GM12878 (cell line): ENCODE data around the gene CDK3. TPM values are rescaled to one million over a fixed set of nuclear protein-coding genes. Genes with fewer than 3 reads are reported as not detected.

ENCODE experiments used
- ASH2L ChIP-seq: fragments of 300-600, 200-600 bp; sonication (generic); IDR thresholded peaks from 2 replicates; pipeline ENCODE4 v1.6.1; 2017; ENCODE audit warnings: low read depth, mild to moderate bottlenecking, borderline replicate concordance
- BHLHE40 ChIP-seq, 2 experiments: fragments of 450-650 bp in 1 of 2; IDR thresholded peaks; 2 replicates each; pipeline ENCODE4 v1.6.1; 2011 to 2017; ENCODE audit warnings: low read depth in 2 of 2, borderline replicate concordance in 1 of 2, improper control_type of control experiment in 1 of 2, low read length in 1 of 2, mild to moderate bottlenecking in 1 of 2
- CBX5 ChIP-seq: sonication (generic); IDR thresholded peaks from 2 replicates; pipeline ENCODE4 v1.6.1; 2016; ENCODE audit warnings: low read depth, moderate library complexity, mild to moderate bottlenecking, inconsistent platforms
- CTCF ChIP-seq, 3 experiments: IDR thresholded peaks in 2 of 3; conservative IDR thresholded peaks in 1 of 3; 2 replicates each; pipeline ENCODE4 v1.5.1; 2011; ENCODE audit warnings: low read depth in 3 of 3, low read length in 3 of 3, mild to moderate bottlenecking in 3 of 3, control low read depth in 2 of 3, moderate library complexity in 2 of 3, inconsistent platforms in 1 of 3, mixed read lengths in 1 of 3; ENCODE audit not compliant: control insufficient read depth in 2 of 3, insufficient read depth in 1 of 3; ENCODE audit errors: extremely low read depth in 1 of 3
- ESRRA ChIP-seq: IDR thresholded peaks from 2 replicates; pipeline ENCODE4 v1.6.1; 2012; ENCODE audit warnings: mild to moderate bottlenecking, low read length, improper control_type of control experiment
- EZH2 ChIP-seq: IDR thresholded peaks from 2 replicates; pipeline ENCODE4 v1.6.1; 2012; ENCODE audit warnings: low read depth, mild to moderate bottlenecking, control low read depth, inconsistent platforms, low read length, borderline replicate concordance; ENCODE audit not compliant: control insufficient read depth
- FOS ChIP-seq: IDR thresholded peaks from 3 replicates; pipeline ENCODE4 v1.6.1; 2011; ENCODE audit warnings: borderline replicate concordance; ENCODE audit not compliant: insufficient read length; ENCODE audit errors: extremely low read depth
- GATAD2B ChIP-seq: fragments of 450-650 bp; conservative IDR thresholded peaks from 2 replicates; pipeline ENCODE4 v1.6.1; 2017; ENCODE audit warnings: low read depth, mild to moderate bottlenecking, moderate library complexity
- IKZF2 ChIP-seq, 2 experiments: fragments of 450-650 bp; IDR thresholded peaks; 2 replicates each; pipeline ENCODE4 v1.6.1; 2017; ENCODE audit warnings: mild to moderate bottlenecking in 2 of 2, moderate library complexity in 2 of 2
- IRF4 ChIP-seq: IDR thresholded peaks from 2 replicates; pipeline ENCODE4 v1.6.1; 2011; ENCODE audit warnings: low read depth, low read length
- NFYB ChIP-seq: IDR thresholded peaks from 2 replicates; pipeline ENCODE4 v1.6.1; 2011; ENCODE audit warnings: low read depth, mild to moderate bottlenecking, low read length, improper control_type of control experiment, moderate library complexity; ENCODE audit not compliant: insufficient read depth
- NR2C1 ChIP-seq: fragments of 450-650 bp; IDR thresholded peaks from 2 replicates; pipeline ENCODE4 v1.6.1; 2017; ENCODE audit warnings: antibody characterized with exemption, mild to moderate bottlenecking, moderate library complexity
- NRF1 ChIP-seq: conservative IDR thresholded peaks from 2 replicates; pipeline ENCODE4 v1.6.1; 2011; ENCODE audit warnings: mild to moderate bottlenecking, low read depth, low read length, improper control_type of control experiment
- RAD21 ChIP-seq: IDR thresholded peaks from 2 replicates; pipeline ENCODE4 v1.6.1; 2011; ENCODE audit warnings: mild to moderate bottlenecking, low read depth, low read length, moderate library complexity; ENCODE audit not compliant: insufficient read depth
- SUPT20H ChIP-seq: IDR thresholded peaks from 2 replicates; pipeline ENCODE4 v1.6.1; 2011; ENCODE audit warnings: low read depth, mild to moderate bottlenecking, low read length, moderate library complexity, borderline replicate concordance; ENCODE audit not compliant: control insufficient read depth
- ZBED1 ChIP-seq: IDR thresholded peaks from 2 replicates; pipeline ENCODE4 v1.6.1; 2016; ENCODE audit warnings: borderline replicate concordance
- ZZZ3 ChIP-seq: IDR thresholded peaks from 2 replicates; pipeline ENCODE4 v1.6.1; 2011; ENCODE audit warnings: low read depth; ENCODE audit not compliant: control insufficient read depth, insufficient read length
- polyA plus RNA-seq, 11 experiments: library from polyadenylated mRNA; depleted of rRNA in 4 of 11; unstranded in 6 of 11; stranded (reverse) in 5 of 11; fragments of >200 nt; fragmentation: Nextera tagmentation in 4 of 11; fragmentation: Illumina TruSeq in 1 of 11; extraction: Ambion mirVana in 4 of 11; extraction: Trizol in 1 of 11; gene quantifications; 1 replicate in 1 of 11; 2 replicates in 10 of 11; pipeline versions ENCODE4 v1.2.1 to v1.2.3, GENCODE V29; 2011 to 2016; ENCODE audit warnings: inconsistent platforms in 2 of 11, missing spikeins in 2 of 11, low read depth in 1 of 11
- total RNA-seq, 4 experiments: library from RNA; depleted of rRNA in 3 of 4; stranded (reverse); fragments of >200 nt in 3 of 4; fragmentation: Illumina TruSeq in 1 of 4; extraction: Trizol in 1 of 4; gene quantifications; 2 replicates each; pipeline versions ENCODE4 v1.2.1 to v1.2.3, GENCODE V29; 2013 to 2021
- TF ChIP-seq, protein P1 (sequence below): IDR thresholded peaks from 2 replicates; pipeline ENCODE4 v1.6.1; 2012; ENCODE audit warnings: mild to moderate bottlenecking, low read depth, low read length
- TF ChIP-seq, protein P2 (sequence below): fragments of 450-650 bp; formaldehyde crosslinking; IDR thresholded peaks from 2 replicates; pipeline ENCODE4 v1.4.0; 2020; ENCODE audit warnings: mild to moderate bottlenecking, moderate library complexity

Gene CDK3
- total and polyA plus RNA-seq, 10 of the 15 experiments (the other 5 are each of a cell fraction or from before 2014, with no cell fraction given), result 1.1 to 7.1 (median 4.2) TPM

DNA sequence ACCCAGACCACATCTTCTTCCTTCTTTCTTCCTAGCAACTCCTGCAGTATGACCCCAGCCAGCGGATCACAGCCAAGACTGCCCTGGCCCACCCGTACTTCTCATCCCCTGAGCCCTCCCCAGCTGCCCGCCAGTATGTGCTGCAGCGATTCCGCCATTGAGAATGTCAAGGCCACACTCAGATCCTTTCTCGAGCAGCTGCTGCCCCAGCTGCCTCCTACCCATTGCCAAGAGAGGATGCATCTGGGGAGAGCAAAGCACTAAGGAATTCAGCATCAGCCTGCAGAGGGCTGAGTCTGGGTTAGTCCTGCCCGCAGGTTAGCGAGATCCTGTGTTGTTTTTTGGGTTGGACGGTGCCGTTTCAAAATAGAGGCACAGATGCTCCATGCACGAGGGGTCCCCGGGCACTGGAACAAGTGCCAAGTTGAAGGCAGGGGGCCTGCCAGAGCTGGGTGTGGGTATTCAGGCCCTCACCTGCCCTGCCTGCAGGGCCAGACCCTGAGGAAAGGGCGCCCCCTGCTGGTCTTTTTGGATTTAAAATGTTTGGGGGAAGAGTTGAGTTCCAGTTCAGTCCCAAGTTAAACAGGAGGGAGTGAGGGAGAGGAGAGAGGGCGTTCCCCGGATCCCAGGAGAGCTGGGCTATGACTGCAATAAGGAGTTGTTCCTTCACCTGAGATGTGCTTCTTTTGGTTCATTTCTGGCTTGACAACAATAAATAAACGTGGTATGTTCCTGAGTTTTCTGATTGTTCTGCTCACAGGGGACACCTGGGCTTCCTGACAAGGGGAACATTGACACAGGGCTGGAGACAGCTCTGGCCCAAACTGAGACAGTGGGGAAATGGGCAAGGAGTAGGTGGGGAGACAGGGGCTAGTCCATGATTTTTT lies 4.9 kb downstream of the CDK3 start (continued):
- TF ChIP-seq, protein P1, sequence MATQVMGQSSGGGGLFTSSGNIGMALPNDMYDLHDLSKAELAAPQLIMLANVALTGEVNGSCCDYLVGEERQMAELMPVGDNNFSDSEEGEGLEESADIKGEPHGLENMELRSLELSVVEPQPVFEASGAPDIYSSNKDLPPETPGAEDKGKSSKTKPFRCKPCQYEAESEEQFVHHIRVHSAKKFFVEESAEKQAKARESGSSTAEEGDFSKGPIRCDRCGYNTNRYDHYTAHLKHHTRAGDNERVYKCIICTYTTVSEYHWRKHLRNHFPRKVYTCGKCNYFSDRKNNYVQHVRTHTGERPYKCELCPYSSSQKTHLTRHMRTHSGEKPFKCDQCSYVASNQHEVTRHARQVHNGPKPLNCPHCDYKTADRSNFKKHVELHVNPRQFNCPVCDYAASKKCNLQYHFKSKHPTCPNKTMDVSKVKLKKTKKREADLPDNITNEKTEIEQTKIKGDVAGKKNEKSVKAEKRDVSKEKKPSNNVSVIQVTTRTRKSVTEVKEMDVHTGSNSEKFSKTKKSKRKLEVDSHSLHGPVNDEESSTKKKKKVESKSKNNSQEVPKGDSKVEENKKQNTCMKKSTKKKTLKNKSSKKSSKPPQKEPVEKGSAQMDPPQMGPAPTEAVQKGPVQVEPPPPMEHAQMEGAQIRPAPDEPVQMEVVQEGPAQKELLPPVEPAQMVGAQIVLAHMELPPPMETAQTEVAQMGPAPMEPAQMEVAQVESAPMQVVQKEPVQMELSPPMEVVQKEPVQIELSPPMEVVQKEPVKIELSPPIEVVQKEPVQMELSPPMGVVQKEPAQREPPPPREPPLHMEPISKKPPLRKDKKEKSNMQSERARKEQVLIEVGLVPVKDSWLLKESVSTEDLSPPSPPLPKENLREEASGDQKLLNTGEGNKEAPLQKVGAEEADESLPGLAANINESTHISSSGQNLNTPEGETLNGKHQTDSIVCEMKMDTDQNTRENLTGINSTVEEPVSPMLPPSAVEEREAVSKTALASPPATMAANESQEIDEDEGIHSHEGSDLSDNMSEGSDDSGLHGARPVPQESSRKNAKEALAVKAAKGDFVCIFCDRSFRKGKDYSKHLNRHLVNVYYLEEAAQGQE, result no peak
- TF ChIP-seq NR2C1 (no peak), ASH2L (no peak), GATAD2B (no peak), FOS (no peak), NFYB (no peak), EZH2 (no peak), ZZZ3 (no peak), BHLHE40 (IDR thresholded peaks at IDR 0.05; ENCODE audit: borderline replicate concordance in 1 of 2, low read depth in 2 of 2, low read length in 1 of 2) (no peak), IRF4 (no peak), RAD21 (peak; percentile 97), SUPT20H (no peak), NRF1 (no peak), ESRRA (no peak), IKZF2 (IDR thresholded peaks at IDR 0.05) (no peak), CBX5 (no peak), ZBED1 (no peak), CTCF (IDR thresholded peaks at IDR 0.05 in 2 of 3, conservative IDR thresholded peaks at IDR 0.05 in 1 of 3; ENCODE audit: control insufficient read depth in 2 of 3, extremely low read depth in 1 of 3, insufficient read depth in 1 of 3, low read depth in 3 of 3, low read length in 3 of 3) (peak; percentile 63 to 85 (median 65))
- TF ChIP-seq, protein P2, sequence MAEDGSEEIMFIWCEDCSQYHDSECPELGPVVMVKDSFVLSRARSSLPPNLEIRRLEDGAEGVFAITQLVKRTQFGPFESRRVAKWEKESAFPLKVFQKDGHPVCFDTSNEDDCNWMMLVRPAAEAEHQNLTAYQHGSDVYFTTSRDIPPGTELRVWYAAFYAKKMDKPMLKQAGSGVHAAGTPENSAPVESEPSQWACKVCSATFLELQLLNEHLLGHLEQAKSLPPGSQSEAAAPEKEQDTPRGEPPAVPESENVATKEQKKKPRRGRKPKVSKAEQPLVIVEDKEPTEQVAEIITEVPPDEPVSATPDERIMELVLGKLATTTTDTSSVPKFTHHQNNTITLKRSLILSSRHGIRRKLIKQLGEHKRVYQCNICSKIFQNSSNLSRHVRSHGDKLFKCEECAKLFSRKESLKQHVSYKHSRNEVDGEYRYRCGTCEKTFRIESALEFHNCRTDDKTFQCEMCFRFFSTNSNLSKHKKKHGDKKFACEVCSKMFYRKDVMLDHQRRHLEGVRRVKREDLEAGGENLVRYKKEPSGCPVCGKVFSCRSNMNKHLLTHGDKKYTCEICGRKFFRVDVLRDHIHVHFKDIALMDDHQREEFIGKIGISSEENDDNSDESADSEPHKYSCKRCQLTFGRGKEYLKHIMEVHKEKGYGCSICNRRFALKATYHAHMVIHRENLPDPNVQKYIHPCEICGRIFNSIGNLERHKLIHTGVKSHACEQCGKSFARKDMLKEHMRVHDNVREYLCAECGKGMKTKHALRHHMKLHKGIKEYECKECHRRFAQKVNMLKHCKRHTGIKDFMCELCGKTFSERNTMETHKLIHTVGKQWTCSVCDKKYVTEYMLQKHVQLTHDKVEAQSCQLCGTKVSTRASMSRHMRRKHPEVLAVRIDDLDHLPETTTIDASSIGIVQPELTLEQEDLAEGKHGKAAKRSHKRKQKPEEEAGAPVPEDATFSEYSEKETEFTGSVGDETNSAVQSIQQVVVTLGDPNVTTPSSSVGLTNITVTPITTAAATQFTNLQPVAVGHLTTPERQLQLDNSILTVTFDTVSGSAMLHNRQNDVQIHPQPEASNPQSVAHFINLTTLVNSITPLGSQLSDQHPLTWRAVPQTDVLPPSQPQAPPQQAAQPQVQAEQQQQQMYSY (CRISPR knock-in tag), result no peak
